Spleen (tissue), 11 donors: ENCODE results near the gene SLC39A7. TPM values are rescaled to one million over a fixed set of nuclear protein-coding genes. Genes with fewer than 3 reads are reported as not detected.
A peak's percentile ranks its signal among the peaks of the same experiment; 100 is the strongest.

Experiments
- DNase-seq: peaks from one replicate; pipeline ENCODE4 v3.0.0-alpha.2; 2020
- H3K27ac ChIP-seq, 8 donors: fragments of 200-600 bp; sonication (generic) in 7 of 8; 1 replicate in 4 of 8; 2 replicates in 4 of 8; pipeline versions ENCODE4 v1.5.0 to v1.8.0; 2016 to 2021; ENCODE audit warnings: inconsistent platforms in 4 of 8, mild to moderate bottlenecking in 4 of 8, moderate library complexity in 1 of 8
- H3K27me3 ChIP-seq, 7 donors: fragments of 200-600 bp; sonication (generic) in 6 of 7; replicated peaks in 1 of 7; 1 replicate in 4 of 7; 2 replicates in 3 of 7; pipeline versions ENCODE4 v1.5.0 to v1.8.0; 2016 to 2021; ENCODE audit warnings: inconsistent platforms in 3 of 7, mild to moderate bottlenecking in 1 of 7
- H3K36me3 ChIP-seq, 6 donors: fragments of 200-600 bp; sonication (generic) in 5 of 6; 1 replicate in 4 of 6; 2 replicates in 2 of 6; pipeline versions ENCODE4 v1.5.0 to v1.8.0; 2016 to 2021; ENCODE audit warnings: inconsistent platforms in 2 of 6
- H3K4me1 ChIP-seq, 6 donors: fragments of 200-600 bp; sonication (generic) in 5 of 6; 1 replicate in 3 of 6; 2 replicates in 3 of 6; pipeline versions ENCODE4 v1.5.0 to v1.8.0; 2016 to 2021; ENCODE audit warnings: inconsistent platforms in 3 of 6
- H3K4me3 ChIP-seq, 8 donors: fragments of 200-600 bp; sonication (generic) in 7 of 8; 1 replicate in 4 of 8; 2 replicates in 4 of 8; pipeline versions ENCODE4 v1.5.0 to v1.8.0; 2016 to 2021; ENCODE audit warnings: inconsistent platforms in 4 of 8, mild to moderate bottlenecking in 4 of 8, moderate library complexity in 2 of 8
- H3K9me3 ChIP-seq, 8 donors: fragments of 200-600 bp; sonication (generic) in 7 of 8; 1 replicate in 4 of 8; 2 replicates in 4 of 8; pipeline versions ENCODE4 v1.5.0 to v1.8.0; 2016 to 2021; ENCODE audit warnings: inconsistent platforms in 4 of 8
- CTCF ChIP-seq, 11 experiments: fragments of 200-600 bp in 7 of 11; fragments of 450-650 bp in 4 of 11; sonication (generic) in 4 of 11; IDR thresholded peaks in 8 of 11; conservative IDR thresholded peaks in 3 of 11; 1 replicate in 7 of 11; 2 replicates in 4 of 11; pipeline versions ENCODE4 v1.4.0 to v1.8.0; 2016 to 2021; ENCODE audit warnings: antibody characterized with exemption in 11 of 11, inconsistent platforms in 4 of 11, mild to moderate bottlenecking in 1 of 11
- POLR2A ChIP-seq, 3 donors: fragments of 450-650 bp; IDR thresholded peaks; one replicate each; pipeline ENCODE4 v1.5.1; 2017; ENCODE audit warnings: antibody characterized with exemption in 3 of 3, mild to moderate bottlenecking in 1 of 3
- POLR2AphosphoS5 ChIP-seq, 3 donors: sonication (generic); formaldehyde crosslinking; IDR thresholded peaks; one replicate each; pipeline ENCODE4 v1.5.1; 2017; ENCODE audit warnings: antibody characterized with exemption in 3 of 3
- WGBS, 5 donors: extraction: QIAGEN DNeasy Blood & Tissue Kit in 3 of 5; methylation state at CpG; one replicate each; pipeline versions ENCODE4 v1.1.5 to v1.1.7; 2013 to 2018; 5-methylcytosine and 5-hydroxymethylcytosine counted together
- intact Hi-C: fragments of 100-400 bp; cut with DNase I; formaldehyde crosslinking; loops from one replicate; pipeline ENCODE4 v1.15.0; 2023; ENCODE audit warnings: low total_unique reads
- polyA plus RNA-seq, 3 donors: library from polyadenylated mRNA; stranded (reverse); fragments of 200-250 nt; gene quantifications; one replicate each; pipeline ENCODE4 v1.2.1, GENCODE V29; 2013
- total RNA-seq, 7 donors: library from RNA; depleted of rRNA in 3 of 7; stranded (reverse); fragments of >200 nt in 3 of 7; fragmentation: NEBNext Ultra II Directional in 4 of 7; extraction: Animal tissue kit (Norgen Biotek cat#: 25700) in 4 of 7; gene quantifications; one replicate each; pipeline versions ENCODE4 v1.1.0 to v1.2.1, GENCODE V29; 2016 to 2021
- donor health status: healthy with polysubstance abuse.
- donor health status: DM: no; HTN: no; CAD: no; lungs with moderate emphysema.
- donor health status: DM: no; HTN: no; CAD: no.
- donor health status: Bipolar disorder and iron deficiency.
- donor health status: healthy.
- donor health status: DM: no; HTN: no; CAD: no.
- donor health status: DM: yes; HTN: yes; CAD: no.

The SLC39A7 gene
- total and polyA plus RNA-seq, 10 donors = 28.8 to 58.7 (median 45.3) TPM

- Histone ChIP-seq H3K36me3 (peaks cover 0 to 26% (median 21%) of the 10 kb centered on the region in 6 donors), H3K27me3 (no peaks in the 10 kb centered on the region), H3K4me3 (peak overlapping the region in 4 of 8 donors; percentile 69 to 83 (median 75)), H3K4me1 (peaks cover 34 to 85% (median 66%) of the 10 kb centered on the region in 6 donors), H3K9me3 (no peaks in the 10 kb centered on the region), H3K27ac (peak overlapping the region in 5 of 8 donors; percentile 18 to 82 (median 67))
- intact Hi-C loops = no loop called here
- 82 to 92% (median 90%) methylated on average over 7 of the region's 7 CpGs for WGBS, 5 donors
- peak; percentile 71 for DNase-seq
- no peak for TF ChIP-seq POLR2AphosphoS5 (IDR thresholded peaks at IDR 0.05)
- TF ChIP-seq CTCF (IDR thresholded peaks at IDR 0.05 in 8 of 11, conservative IDR thresholded peaks at IDR 0.05 in 3 of 11) = no peak
- TF ChIP-seq POLR2A (IDR thresholded peaks at IDR 0.05) = no peak
These were observed 2.9 kb downstream of the SLC39A7 start for GRCh38 chr6:33203443-33204164.

GRCh38 chr6:33204165-33204414 is 3.4 kb downstream of the SLC39A7 start:
- Histone ChIP-seq H3K9me3 (no peaks in the 10 kb centered on the region), H3K36me3 (peaks cover 0 to 26% (median 21%) of the 10 kb centered on the region in 6 donors), H3K27ac (peak overlapping the region in 6 of 8 donors; percentile 29 to 82 (median 66)), H3K27me3 (no peaks in the 10 kb centered on the region), H3K4me1 (peaks cover 36 to 85% (median 66%) of the 10 kb centered on the region in 6 donors), H3K4me3 (peak overlapping the region in 6 of 8 donors; percentile 65 to 83 (median 72))
- TF ChIP-seq POLR2AphosphoS5 (IDR thresholded peaks at IDR 0.05) (no peak), CTCF (IDR thresholded peaks at IDR 0.05 in 8 of 11, conservative IDR thresholded peaks at IDR 0.05 in 3 of 11) (no peak), POLR2A (IDR thresholded peaks at IDR 0.05) (no peak)
- no peak for DNase-seq
- intact Hi-C loops = no loop called here
- WGBS, 5 donors = 3 to 7% (median 4%) methylated on average over 4 of the region's 4 CpGs

- Histone ChIP-seq H3K4me1 (peaks cover 33 to 85% (median 66%) of the 10 kb centered on the region in 6 donors), H3K9me3 (no peaks in the 10 kb centered on the region), H3K4me3 (peak within 1 kb of the TSS; percentile 65 to 83 (median 70)), H3K27ac (peak within 1 kb of the TSS; percentile 29 to 82 (median 66)), H3K27me3 (no peaks in the 10 kb centered on the region), H3K36me3 (peaks cover 0 to 31% (median 21%) of the 10 kb centered on the region in 6 donors)
- intact Hi-C loops = no loop called here
- DNase-seq = peak; percentile 98
- TF ChIP-seq CTCF (IDR thresholded peaks at IDR 0.05 in 8 of 11, conservative IDR thresholded peaks at IDR 0.05 in 3 of 11) = peak in 1 of 11 experiments; percentile 33
- peak; percentile 83 to 84 (median 83) for TF ChIP-seq POLR2AphosphoS5 (IDR thresholded peaks at IDR 0.05)
- TF ChIP-seq POLR2A (IDR thresholded peaks at IDR 0.05) = no peak
- WGBS, 5 donors = 0 to 1% (median 1%) methylated on average over 28 to 48 of the region's 48 CpGs
These were observed 3.9 kb downstream of the SLC39A7 start, which contains the start of gene HSD17B8 for GRCh38 chr6:33204415-33205190. Gene HSD17B8, plus strand, starts transcription at chr6:33204655. Its CDS starts 14 bp downstream, at chr6:33204669.
